ENCODE data around the gene EXOC3L4.

DNA sequence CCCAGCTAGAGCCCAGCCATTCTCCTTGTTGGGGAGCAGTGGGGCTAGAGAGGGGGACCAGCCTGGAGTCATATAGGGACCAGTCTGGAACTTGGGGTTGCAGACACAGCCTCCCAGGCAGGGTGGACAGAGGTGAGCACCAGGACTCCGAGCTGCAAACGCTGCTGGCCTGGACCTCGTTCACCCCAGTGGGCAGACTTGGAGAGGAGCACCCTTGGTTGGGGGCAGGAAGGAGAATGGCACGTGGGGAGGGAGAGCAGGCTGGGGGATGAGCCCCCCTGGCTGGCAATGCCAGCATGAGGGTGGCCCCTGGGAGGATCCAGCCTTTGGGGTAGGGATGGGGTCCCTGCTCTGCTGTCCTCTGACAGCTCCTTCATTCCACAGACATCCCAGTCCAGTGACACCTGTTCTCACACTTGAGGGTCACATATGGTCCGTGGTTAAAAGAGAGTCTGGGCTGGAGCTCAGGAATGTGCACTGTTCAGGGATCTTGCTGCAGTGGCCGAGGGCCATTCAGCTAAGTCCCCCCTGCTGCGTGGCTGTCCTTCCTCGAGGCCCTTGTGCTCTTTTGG lies 7.7 kb upstream of the EXOC3L4 start:
- no peak for TF ChIP-seq POLR2A (IDR thresholded peaks at IDR 0.05; ENCODE audit: low read depth, low read length)
- no peak for TF ChIP-seq EZH2 (IDR thresholded peaks at IDR 0.05; ENCODE audit: borderline replicate concordance, low read depth, low read length, severe bottlenecking)
- TF ChIP-seq, protein P1, sequence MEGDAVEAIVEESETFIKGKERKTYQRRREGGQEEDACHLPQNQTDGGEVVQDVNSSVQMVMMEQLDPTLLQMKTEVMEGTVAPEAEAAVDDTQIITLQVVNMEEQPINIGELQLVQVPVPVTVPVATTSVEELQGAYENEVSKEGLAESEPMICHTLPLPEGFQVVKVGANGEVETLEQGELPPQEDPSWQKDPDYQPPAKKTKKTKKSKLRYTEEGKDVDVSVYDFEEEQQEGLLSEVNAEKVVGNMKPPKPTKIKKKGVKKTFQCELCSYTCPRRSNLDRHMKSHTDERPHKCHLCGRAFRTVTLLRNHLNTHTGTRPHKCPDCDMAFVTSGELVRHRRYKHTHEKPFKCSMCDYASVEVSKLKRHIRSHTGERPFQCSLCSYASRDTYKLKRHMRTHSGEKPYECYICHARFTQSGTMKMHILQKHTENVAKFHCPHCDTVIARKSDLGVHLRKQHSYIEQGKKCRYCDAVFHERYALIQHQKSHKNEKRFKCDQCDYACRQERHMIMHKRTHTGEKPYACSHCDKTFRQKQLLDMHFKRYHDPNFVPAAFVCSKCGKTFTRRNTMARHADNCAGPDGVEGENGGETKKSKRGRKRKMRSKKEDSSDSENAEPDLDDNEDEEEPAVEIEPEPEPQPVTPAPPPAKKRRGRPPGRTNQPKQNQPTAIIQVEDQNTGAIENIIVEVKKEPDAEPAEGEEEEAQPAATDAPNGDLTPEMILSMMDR (IDR thresholded peaks at IDR 0.05; ENCODE audit: extremely low read depth in 1 of 2, insufficient read depth in 1 of 2, low read depth in 1 of 2, low read length in 2 of 2), result no peak
